Ecto neural progenitor cell (in vitro differentiated cells): Measurements from ENCODE around the gene GP1BB.

Source experiments
- DNase-seq: peaks from one replicate; pipeline ENCODE4 v3.0.0-alpha.2; 2018; ENCODE audit warnings: low spot score

Gene GP1BB

GRCh38 chr22:19756288-19757128 lies 33.2 kb downstream of the GP1BB start:
- no peak for DNase-seq

- no peak for DNase-seq
Measured at GRCh38 chr22:19757140-19757984, 34.0 kb downstream of the GP1BB start.

- DNase-seq, result no peak
Measured at GRCh38 chr22:19757985-19758895, 34.9 kb downstream of the GP1BB start.

- DNase-seq, result no peak
Measured at GRCh38 chr22:19758896-19759426, 35.6 kb downstream of the GP1BB start.

- DNase-seq, result no peak
Measured at GRCh38 chr22:19759427-19760057, 36.2 kb downstream of the GP1BB start.

- DNase-seq, result no peak
Measured at GRCh38 chr22:19760058-19760950, 37.0 kb downstream of the GP1BB start, which contains the start of gene TBX1. Gene TBX1, plus strand, starts transcription at chr22:19760778. Its CDS starts 66 bp downstream, at chr22:19760844.

GRCh38 chr22:19760951-19761724 lies 37.8 kb downstream of the GP1BB start:
- DNase-seq, result no peak

GRCh38 chr22:19761725-19762567 lies 38.6 kb downstream of the GP1BB start:
- DNase-seq, result no peak

- no peak for DNase-seq
Measured at GRCh38 chr22:19762568-19763457, 39.5 kb downstream of the GP1BB start.

- no peak for DNase-seq
Measured at GRCh38 chr22:19763458-19764298, 40.3 kb downstream of the GP1BB start.

- DNase-seq, result no peak
Measured at GRCh38 chr22:19764299-19764593, 40.9 kb downstream of the GP1BB start.

- DNase-seq, result no peak
Measured at GRCh38 chr22:19764636-19765476, 41.5 kb downstream of the GP1BB start.

- DNase-seq, result no peak
Measured at GRCh38 chr22:19765477-19766239, 42.3 kb downstream of the GP1BB start.

GRCh38 chr22:19766240-19766510 lies 42.8 kb downstream of the GP1BB start:
- no peak for DNase-seq
